HG03135 (cell line): Measurements from ENCODE around the gene SH3BP5.

Experiments
- ATAC-seq: cut with Tn5 transposase; IDR thresholded peaks from one replicate; pipeline ENCODE4 v1.9.1; 2021; ENCODE audit warnings: mild to moderate bottlenecking, moderate library complexity; ENCODE audit not compliant: unreplicated experiment

SH3BP5 gene

DNA sequence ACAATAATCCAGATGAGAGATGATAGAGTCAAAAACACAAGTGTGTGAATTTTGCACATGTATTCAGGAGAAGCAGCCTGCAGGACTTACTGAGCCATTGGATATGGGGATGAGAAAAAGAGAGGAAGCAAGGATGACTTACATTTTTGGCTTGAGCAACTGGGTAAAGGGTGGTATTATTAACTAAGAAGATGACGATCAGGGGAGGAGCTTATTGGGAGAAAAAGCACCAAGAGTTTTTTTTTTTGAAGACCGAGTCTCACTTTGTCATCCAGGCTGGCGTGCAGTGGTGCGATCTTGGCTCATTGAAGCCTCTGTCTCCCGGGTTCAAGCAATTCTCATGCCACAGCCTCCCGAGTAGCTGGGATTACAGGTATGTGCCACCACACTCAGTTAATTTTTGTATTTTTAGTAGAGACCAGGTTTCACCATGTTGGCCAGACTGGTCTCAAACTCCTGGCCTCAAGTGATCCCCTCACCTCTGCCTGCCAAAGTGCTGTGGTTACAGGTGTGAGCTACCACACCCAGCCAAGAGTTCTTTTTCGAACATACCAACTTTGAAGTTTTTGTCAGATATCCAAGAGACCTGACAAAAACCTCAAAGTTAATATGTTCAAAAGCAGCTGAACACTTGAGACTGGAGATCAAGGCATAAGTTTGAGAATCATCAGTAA is 14.8 kb upstream of the SH3BP5 start:
- ATAC-seq: no peak

DNA sequence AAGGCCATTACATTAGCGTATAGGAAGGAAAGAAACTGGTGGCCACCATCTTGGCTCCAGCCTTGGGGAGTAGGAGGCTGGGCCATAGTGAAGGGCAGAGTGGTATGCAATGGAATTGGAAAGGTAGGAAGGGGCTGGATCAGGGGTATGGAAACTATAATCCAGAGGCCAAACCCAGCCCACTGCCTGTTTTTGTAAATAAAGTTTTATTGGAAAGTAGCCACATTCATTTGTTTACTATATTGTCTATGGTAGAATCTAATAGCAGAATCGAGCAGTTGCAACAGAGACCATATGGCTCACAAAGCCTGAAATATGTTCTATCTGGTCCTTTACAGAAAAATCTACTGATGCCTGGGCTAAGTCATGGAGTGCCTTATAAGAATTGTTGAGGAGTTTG is 14.1 kb upstream of the SH3BP5 start:
- ATAC-seq: no peak

DNA sequence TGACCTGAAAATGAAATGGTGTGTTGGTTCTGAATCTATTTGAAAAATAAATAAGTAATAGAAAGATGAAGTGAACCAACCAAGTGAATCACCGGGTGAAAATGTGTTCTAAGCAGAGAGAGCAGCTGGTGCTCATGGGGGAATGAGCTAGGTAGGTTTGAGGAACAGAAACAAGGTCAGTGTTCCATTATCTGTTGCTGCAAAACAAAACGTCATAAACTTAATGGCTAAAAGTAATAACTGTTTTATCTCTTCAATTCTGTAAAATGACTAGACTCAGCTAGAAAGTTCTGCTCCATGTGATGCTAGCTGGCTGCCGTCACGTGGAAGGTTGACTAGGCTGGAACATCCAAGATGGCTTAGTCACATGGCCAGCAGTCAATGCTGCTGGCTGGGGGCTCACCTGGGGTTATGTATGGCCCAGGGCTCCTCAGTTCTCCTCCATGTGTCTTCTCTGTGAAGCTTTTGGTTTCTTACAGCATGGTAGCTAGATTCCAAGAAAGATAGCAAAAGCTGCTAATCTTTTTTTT is 13.3 kb upstream of the SH3BP5 start:
- peak; percentile 91 for ATAC-seq

DNA sequence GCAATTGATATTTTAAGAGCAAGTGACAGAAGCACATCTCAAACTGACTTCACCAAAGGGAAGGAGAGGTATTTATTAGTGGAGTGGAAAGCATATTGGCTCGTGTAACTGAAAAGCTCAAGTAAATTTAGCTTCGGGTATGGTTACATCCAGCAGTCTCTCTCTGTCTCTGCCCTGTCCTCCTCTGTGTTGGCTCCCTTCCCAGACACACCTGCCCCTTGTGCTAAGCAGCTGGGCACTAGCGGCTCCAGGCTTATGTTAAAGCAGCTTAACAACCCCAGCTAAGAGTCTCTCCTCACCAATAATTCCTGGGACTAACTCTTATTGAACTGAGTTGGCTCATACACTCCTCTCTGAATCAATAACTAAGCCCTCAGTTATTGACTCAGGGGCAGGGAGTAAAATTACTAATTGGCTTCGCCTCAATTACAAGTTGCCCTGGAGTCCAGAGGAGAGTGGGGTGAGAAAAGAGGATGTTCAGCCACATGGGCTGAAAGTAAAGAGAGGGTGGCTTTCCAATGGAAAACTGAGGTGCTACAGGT is 12.8 kb upstream of the SH3BP5 start:
- peak; percentile 28 for ATAC-seq

DNA sequence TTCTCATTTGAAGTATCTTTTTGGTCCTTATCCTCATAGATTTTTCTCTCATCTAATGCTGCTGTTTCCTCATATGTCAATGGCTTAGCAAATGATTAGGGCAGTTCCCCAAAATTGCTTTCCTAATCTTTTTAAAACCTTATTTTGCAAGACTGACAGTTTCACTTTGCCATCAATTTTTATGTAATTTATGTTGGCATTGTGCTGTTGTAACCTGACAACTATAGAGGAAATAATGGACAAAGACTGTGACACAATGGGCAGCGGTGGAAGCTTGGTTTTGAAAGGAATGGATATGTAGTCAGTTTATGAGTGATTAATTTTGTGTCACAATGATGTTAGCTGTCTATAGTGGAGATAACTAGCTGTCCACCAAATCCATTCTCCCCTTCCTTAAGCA is 10.6 kb upstream of the SH3BP5 start:
- no peak for ATAC-seq

DNA sequence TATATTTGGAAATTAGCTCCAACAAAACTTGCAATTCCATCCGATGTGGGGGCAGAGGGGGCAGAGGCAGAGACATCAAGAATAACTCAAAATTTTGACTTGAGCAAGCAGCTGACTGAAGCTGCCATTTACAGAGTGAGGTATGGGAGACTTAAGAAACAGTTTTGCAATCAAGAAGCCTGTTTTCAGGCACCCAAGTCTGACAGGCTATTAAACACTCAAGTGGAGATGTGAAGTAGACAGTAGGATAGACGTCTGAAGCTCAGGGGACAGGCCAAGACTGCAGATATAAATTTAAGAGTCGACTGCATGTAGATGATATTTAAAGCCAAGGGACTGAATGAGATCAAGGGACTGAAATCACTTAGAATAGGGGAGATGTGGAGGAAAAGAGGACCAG is 9.9 kb upstream of the SH3BP5 start:
- no peak for ATAC-seq

DNA sequence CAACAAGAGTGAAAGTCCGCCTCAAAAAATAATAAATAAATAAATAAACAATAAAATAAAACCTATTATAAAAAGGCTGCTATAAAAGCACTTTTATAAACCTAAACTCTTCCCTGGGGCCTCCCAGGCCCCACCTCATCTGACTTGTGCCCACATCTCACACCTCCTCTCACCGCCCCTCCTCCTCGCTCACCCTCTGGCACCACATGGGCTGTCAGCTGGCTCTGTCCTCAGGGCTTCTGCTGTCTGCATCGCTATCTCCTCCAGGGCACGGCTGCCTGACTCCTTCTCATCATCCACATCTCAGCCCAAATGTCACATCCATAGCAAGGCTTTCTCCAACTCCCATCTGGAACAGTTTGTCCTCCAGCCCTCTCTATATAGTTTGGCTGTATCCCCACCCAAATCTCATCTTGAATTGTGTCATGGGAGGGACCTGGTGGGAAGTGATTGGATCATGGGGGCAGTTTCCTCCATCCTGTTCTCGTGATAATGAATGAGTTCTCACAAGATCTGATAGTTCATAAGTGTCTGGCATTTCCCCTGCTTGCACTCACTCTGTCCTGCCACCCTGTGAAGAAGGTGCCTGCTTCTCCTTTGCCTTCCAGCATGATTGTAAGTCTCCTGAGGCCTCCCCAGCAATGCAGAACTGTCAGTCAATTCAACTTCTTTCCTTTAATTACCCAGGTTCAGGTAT is 8.8 kb upstream of the SH3BP5 start:
- ATAC-seq: no peak

DNA sequence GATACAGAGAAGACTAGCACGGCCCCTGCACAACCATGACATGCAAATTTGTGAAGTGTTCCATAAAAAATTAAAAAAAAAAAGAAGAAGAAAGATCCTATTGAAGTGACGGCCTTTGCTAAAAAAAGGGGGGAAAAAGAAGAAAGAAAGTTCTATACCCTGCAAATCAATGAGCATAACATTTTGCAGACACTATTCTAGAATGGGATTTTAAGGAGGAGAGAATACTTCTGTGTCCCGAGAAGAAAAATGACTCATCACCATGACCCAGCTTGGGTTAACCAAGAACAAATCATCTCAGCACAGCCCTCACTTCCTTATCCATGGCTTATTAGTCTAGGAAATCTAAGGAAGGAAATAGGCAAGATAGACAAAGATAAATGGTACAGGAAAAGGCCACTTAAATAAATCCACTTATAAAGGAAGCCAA is 7.4 kb upstream of the SH3BP5 start:
- no peak for ATAC-seq

DNA sequence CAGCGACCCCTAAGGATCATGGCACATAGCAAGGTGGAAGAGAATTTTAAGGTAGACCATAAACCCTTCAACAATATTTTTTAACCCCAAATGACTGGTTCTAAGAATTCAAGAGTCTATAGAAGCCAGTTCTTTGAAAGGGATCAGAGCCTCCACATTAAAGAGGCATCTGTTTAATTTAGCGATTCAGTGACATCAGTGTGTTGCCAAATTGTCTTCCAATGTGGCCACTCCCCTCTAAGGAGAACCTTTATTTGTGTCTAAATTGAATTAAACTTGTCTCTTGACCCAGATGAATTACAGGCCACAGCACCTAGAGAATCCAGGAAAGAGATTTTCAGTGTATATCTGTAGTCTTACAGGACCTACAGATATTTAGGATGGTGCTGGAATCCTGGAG is 6.6 kb upstream of the SH3BP5 start:
- no peak for ATAC-seq

DNA sequence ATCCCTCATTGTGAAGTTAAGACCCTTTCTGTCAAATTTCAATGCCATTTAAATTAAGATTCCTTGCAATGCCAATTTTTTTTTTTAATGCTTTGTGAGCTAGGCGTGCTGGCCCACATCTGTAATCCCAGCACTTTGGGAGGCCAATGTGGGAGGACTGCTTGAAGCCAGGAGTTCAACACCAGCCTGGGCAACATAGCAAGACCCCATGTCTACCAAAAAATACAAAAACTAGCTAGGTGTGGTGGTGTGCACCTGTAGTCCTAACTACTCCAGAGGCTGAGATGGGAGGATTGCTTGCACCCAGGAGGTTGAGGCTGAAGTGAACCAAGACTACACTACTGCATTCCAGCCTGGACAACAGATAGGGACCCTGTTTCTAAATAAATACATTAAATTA is 5.6 kb upstream of the SH3BP5 start:
- ATAC-seq: no peak

DNA sequence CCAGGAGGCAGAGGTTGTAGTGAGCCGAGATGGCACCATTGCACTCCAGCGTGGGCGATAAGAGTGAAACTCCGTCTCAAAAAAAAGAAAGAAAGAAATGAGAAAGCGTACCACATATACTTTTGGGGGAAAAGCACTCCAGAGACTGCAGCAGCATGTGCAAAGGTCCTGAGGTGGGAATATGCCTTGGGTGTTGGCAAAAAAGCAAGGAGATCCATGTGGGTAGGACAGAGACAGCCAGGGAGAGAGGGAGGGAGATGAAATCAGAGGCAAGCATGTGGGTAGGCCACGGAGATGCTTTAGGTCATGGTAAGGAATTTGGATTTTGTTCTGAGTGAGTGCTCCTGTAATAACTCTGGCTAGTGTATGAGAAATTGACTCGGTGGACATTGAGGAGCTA is 3.7 kb upstream of the SH3BP5 start:
- ATAC-seq: no peak

DNA sequence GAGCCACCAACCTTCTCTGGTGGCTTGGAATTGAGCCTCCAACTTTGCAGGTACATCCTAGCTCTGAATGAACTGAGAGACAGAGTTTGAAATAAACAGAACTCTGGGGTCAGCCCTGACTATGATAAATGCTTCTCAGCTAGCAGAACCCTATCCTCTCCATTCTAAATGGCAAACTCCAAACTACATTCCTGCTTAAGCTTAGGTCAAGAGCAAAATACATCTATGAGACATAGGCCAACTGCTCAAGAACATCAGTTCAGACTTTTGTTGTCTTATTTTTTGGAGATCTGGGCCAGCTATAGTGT is 1.5 kb upstream of the SH3BP5 start:
- ATAC-seq: no peak

DNA sequence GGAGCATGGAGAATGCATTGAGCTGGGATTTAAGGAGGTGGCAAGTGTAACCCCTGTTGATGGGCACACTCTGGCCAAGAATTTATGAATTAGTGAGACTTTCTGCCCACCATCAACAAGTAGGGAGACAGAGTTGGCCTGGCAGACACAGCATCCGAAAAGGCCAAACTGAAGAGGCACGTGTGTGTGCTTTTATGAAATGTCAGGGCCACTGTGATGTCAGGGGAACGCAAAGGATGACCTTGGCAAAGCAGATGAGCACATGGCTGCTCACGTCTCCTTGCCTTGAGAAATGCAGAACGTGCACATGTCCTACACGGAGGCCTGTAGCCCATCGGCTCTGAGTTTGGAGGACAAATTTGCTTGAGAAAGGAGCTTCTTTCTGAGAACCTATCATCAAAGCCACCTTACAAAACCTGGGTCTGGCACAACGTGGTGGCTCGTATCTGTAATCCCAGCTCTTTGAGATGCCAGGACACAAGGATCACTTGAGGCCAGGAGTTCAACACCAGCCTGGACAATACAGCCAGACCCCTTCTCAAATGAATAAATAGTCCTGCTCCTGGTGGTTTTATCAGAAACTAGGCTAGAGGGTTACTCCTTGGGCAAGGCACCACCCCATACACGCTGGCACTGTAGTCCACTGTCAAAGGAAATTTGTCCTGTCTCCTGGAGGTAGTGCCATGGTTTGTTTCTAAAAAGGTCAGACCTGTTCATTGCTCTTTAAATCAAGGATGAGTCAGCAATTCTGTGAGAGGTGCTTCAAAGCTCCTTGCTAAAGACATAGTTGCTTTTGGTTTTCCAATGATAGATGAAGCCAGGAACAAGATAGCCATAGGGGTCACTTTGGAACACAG is 941 bp upstream of the SH3BP5 start:
- ATAC-seq: no peak

DNA sequence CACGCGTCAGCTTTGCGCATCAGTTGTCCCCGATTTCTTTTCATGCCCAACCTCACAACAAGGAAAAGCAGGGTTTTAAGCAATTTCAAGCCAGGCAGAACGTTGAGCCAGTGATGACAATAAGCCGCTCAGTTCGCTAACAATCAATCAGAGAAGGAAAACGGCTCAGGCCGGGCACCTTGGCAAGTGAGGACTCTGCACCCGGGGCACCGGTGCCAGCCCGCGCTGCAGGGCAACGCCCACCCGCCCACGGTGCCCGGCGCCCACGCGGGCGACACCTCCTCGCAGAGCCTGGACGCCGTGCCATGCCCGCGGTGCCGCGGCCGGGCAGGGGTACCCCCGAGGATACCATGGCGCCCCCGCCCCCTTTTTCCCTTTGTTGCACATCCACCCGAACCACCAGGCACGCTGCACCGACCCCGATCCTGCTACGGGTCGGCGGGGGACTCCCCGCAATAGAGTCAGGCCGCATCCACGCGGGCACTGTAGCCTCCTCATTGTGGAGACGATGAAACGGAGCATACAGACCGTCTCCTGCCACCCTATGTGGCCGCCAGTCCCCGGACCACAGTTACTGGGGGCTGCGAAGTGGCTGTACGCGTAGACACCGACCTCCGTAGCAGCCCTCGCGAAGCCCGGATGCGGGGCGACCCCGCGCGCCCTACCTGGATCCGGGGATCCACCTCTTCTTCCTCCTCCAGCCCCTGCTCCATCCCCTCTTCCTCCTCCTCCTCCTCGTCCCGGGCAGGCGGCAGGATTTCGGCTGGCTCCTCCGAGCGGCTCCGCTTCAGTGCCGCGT is 581 bp downstream of the SH3BP5 start:
- ATAC-seq: peak; percentile 40

DNA sequence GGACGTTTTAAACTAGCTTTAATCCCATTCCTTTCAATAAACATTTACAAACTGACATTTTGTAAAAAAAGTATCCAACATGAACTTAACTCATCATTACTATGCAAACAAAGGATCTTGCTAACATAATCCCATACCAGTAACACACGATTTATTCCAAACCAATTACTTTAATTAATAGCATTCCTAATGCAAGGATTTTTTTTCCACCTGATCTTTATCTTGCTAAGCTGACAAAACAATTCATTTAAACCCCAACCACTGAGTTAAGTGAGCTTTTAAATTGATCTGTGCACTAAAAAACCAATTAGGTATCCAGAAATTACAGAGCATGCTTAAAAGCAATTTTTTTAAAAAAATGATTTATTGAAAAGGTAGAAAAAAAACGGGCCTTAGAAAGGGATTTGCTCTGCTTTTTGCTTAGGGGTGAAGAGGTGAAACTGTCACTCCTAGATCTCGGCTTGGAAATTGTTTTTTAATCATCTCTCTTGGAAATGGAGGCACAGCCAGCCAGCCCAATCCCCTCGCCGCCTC is 1.2 kb downstream of the SH3BP5 start:
- no peak for ATAC-seq

DNA sequence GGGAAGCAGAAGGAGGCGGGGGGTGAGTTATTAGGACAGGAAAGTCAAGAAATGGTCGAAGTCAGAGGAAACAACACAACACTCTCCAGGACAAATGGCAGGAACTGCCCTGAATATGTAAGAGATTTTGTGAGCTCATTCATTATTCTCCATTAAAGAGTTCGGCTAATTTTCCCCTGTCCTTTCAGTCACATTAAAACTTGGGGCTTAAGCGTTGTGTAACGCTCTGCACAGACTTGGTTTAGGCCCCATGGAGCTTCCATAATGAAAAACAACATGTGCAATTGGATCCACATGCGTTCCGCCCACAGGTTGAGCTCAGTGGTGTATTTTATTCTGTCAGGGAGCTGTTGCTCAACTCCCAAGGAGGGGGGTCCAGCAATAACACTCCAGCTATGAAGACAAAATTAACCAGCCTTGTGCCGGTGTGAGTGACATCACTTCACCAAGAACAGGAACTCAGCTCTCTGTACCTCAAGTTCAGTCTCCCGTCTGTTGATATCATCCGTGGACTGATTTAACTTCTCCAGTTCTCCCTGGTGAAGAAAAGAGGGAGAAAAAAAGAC is 2.3 kb downstream of the SH3BP5 start:
- ATAC-seq: no peak

DNA sequence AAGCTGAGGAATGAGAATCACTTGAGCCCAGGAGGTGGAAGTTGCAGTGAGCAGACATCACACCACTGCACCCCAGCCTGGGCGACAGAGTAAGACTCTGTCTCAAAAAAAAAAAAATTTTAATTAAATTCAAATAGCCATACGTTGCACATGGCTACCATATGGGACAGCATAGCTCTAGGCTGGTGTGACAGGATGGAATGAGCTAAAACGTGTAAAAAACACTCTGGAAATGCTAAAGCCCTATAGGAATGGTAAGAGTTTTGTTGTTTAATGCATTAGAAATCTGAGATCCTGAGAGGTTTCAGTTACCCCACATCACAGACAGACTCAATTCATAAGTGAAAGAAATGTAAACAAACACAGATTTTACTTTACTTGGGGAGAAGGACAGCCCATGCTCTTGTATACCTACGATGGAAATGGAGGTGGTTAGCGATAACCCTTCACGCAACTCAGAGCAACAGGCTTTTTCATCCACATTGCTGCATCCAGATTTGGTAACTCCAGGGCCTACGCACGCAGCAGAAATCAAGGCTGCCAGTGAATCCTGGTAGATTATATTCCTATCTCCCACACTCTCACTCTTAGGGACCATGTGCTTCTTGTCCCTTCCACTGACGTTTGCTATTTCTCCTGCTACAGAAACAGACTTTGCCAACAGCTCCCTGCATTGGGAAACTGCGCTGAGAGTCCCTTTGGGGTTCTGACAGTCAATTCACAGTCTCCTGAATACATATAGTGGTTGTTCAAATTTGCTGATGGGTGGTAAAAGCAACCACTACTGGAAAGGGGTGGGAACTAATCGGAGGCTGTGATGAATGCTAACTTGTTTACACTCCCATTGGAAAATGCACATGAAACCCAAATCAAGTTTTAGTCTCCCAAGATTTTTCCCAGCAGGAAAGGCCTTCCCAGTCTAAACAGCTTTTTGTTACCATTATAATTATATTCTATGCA is 3.1 kb downstream of the SH3BP5 start:
- no peak for ATAC-seq

DNA sequence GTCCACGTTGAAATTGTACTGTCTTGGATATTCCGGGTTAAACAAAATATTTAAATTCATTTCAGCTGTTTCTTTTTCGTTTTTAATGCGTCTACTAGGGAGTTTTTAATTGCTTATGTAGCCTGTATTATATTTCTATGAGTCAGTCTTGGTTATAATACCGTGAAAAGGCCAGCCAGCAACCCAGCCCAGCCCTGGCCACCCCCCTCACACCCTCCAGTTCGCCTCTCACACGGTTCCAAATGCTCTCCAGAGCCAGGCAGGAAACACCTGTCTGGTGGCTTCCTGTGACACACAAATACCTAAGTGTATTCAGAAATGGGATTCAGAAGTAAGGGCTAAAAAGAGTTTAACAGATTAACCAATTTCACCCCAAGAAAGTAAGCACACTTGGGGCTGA is 4.4 kb downstream of the SH3BP5 start:
- ATAC-seq: no peak

DNA sequence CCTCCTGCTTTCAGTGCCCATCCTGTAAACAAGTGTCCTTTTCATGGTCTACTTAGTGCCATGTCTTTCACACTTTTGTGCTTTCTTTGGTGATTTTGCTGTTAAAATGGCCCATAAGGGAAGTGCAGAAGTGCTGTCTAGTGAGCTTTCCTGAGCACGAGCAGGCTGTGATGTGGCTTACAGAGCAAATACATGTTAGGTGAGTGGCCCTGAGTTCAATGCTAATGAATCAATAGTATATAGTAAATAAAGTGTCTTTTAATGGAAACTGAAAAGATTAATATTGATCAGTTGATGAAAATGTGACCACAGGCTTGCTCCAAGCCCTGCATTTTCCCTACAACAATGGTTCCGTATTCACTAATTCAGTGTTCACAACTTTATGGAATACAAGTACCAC is 5.7 kb downstream of the SH3BP5 start:
- ATAC-seq: no peak
